Measurements from ENCODE around the gene PLA2G4A.
"Not testable (repeated sequence)": the region's sequence is repeated elsewhere in the genome, so short reads cannot be mapped to it uniquely, and the experiment has no call there.

The PLA2G4A gene

DNA sequence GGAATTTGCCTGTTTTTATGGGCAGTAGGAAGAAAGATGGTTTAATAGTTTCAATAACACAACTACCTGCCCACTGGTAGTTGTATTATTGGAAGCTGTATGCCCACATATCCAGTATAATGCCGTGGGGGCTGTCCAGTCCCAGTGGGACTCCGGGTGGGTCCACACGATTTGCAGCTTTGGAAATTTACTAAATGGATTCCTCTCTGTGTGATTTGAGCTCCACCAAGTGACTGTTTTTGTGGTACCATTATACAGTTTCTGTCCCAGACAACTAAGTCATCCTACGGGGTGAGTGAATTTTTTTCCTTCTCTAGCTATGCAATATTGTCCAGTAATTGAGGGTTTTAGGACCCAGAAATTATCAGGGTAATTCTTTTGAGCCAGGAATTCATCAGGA, 86.8 kb downstream of the PLA2G4A start:
- TF ChIP-seq CTCF (IDR thresholded peaks at IDR 0.05; ENCODE audit: low read depth, low read length), result no peak; the same call in 1 of the 2 replicates
- DNase-seq (ENCODE audit: extremely low read depth, low read depth), result no peak

DNA sequence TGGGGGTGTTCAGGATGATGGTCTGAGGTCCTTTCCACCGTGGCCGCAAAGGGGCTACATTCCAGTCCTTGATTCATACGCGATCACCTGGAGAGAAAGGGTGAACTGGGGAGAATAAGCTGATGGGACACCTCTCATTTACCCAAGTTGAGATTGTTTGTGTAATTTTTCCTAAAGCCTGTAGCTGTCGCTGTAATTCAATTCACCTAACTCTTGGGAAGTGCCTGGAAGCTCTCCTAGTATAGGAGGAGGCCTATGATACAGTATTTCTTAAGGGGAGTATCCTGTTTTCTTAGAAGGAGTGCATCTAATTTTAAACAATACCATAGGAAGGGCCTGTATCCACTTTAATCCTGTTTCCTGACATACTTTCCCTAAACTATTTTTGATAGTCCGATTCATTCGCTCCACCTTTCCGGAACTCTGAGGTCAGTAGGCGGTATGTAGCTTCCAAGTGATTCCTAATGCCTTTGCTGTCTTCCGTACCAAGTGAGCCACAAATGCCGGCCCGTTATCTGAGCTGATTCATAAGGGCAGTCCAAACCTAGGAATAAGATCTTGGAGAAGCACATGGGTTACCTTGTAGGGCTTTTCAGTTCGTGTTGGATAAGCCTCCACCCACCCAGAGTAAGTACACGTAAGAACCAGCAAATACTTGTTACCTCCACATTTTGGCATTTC, 88.5 kb downstream of the PLA2G4A start:
- peak; percentile 36 for TF ChIP-seq CTCF (IDR thresholded peaks at IDR 0.05; ENCODE audit: low read depth, low read length)
- DNase-seq (ENCODE audit: extremely low read depth, low read depth), result peak; percentile 10

GRCh38 chr1:186921386-186921785, 92.6 kb downstream of the PLA2G4A start:
- DNase-seq (ENCODE audit: extremely low read depth, low read depth), result not testable (repeated sequence)

- DNase-seq (ENCODE audit: extremely low read depth, low read depth), result not testable (repeated sequence)
Observed at GRCh38 chr1:186922814-186923213, 94.1 kb downstream of the PLA2G4A start.

GRCh38 chr1:186923486-186923885, 94.7 kb downstream of the PLA2G4A start:
- TF ChIP-seq CTCF (IDR thresholded peaks at IDR 0.05; ENCODE audit: low read depth, low read length), result no peak
- no peak for DNase-seq (ENCODE audit: extremely low read depth, low read depth)

DNA sequence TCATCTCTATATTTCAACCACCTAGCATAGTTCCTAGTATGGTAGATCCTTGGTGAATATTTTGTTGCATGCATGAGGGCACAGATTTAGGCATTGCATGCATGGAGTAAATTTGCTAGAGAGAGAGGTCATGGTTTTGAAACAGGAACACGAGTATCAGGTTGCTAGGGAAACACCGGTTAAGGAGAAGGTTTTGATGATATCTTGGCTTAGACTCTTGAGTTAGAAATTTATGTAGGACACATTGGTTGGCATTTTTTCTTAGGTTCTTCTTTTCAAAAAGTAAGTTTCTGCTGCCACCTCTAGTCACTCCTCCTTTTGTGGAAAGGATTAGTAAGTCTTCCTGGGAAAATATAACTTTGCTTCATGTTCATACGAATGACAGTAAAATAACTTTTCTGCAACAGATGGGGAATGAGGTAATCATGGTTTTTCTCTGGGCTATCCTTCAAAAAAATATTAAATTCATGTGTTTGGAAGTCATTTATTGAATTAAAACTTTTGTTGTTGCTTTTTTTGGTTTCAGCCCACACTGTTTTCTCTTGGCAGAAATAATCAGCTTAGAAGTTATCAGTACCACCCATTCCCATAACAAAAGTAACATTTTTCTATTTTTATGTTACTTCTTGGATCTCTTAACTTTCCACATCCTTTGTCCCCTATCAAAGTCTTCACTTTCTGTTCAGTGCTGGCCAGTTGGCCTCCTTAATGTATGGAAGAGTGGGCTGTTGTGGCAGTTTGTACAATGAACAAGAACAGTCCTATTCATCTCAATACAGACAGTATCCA, 97.3 kb downstream of the PLA2G4A start:
- no peak for TF ChIP-seq CTCF (IDR thresholded peaks at IDR 0.05; ENCODE audit: low read depth, low read length)
- DNase-seq (ENCODE audit: extremely low read depth, low read depth), result peak; percentile 38

DNA sequence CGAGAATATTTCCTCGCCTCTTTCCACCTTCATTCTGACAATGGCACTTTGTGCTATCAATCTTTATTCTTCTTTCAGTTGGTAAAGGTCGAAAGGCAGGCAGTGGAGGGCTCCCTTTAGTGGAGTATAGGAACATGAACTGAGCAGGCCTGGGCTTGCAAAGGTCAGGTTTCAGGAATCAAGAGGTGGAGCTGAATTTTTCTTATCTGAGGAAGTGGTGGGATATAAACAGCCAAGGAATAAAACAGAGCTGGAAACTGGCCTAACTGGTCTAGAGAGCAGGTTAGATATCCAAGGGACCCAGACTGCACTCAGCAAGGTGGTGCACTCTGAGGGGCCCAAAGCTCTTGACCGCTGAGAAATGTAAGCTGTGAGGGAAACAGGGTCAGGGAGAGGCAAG, 99.1 kb downstream of the PLA2G4A start:
- TF ChIP-seq CTCF (IDR thresholded peaks at IDR 0.05; ENCODE audit: low read depth, low read length), result no peak
- DNase-seq (ENCODE audit: extremely low read depth, low read depth), result no peak

DNA sequence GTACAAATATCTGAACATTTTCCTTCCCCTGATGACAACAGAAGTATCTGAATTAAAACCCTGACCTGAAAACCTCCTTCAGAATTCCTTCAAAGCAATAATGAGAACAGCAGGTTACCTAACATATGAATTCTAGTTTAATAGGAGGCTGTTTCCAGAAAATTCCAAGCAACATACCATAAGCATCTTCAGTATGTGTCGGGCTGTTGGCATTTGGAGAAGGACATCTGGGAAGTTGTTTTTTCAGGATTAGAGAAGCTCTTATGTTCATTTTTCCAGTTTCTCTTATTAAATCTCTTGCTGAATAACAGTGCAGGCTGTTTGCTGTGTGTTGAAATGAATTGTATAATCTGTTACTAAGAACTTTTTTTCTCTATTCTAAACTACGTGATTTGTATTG, 101.5 kb downstream of the PLA2G4A start:
- no peak for DNase-seq (ENCODE audit: extremely low read depth, low read depth)
- TF ChIP-seq CTCF (IDR thresholded peaks at IDR 0.05; ENCODE audit: low read depth, low read length), result no peak
